IMR-90 (cell line): ENCODE data around the gene TMEM86B. TPM values are rescaled to one million over a fixed set of nuclear protein-coding genes. Genes with fewer than 3 reads are reported as not detected.

Experiments used
- ATAC-seq: fragments of 200-7000 bp; cut with Tn5 transposase; 2 replicates; pipeline ENCODE4 v1.9.1; 2020; ENCODE audit warnings: low read depth, mild to moderate bottlenecking, moderate library complexity
- BruUV-seq: library from RNA; stranded (reverse); fragments of 400-500 nt; replicated peaks from 2 replicates; lab custom pipeline; 2021; lab: Mats Ljungman, UMichigan
- CTCF ChIA-PET: fragments of 300-600 bp; formaldehyde crosslinking; extraction: SDS; loops from one replicate; lab custom pipeline; 2021; ENCODE audit warnings: antibody characterized with exemption; lab: Yijun Ruan, JAX
- POLR2A ChIA-PET: fragments of 300-600 bp; sonication (Branson Sonifier 250); formaldehyde crosslinking; loops from one replicate; lab custom pipeline; 2022; ENCODE audit warnings: antibody characterized with exemption; ENCODE audit not compliant: unreplicated experiment; lab: Charles Lee
- DNase-seq: peaks from one replicate; pipeline ENCODE4 v3.0.0; 2013
- H2AFZ ChIP-seq: replicated peaks from 2 replicates; pipeline ENCODE3; 2013; ENCODE audit warnings: low read length, mild to moderate bottlenecking; ENCODE audit not compliant: poor library complexity
- H2AK5ac ChIP-seq: 2 replicates; pipeline ENCODE4 v1.6.1; 2013; ENCODE audit warnings: low read depth, low read length, inconsistent platforms
- H2AK9ac ChIP-seq: replicated peaks from 2 replicates; pipeline ENCODE3; 2013; ENCODE audit warnings: mild to moderate bottlenecking, low read depth, low read length, moderate library complexity; ENCODE audit not compliant: poor library complexity
- H2BK120ac ChIP-seq: 2 replicates; pipeline ENCODE4 v1.6.1; 2013; ENCODE audit warnings: low read depth, low read length, inconsistent platforms
- H2BK15ac ChIP-seq: 3 replicates; pipeline ENCODE4 v1.6.1; 2013; ENCODE audit warnings: low read depth, low read length, inconsistent platforms
- H2BK20ac ChIP-seq: 2 replicates; pipeline ENCODE4 v1.6.1; 2013; ENCODE audit warnings: low read depth, mild to moderate bottlenecking, inconsistent platforms, low read length, moderate library complexity
- H2BK5ac ChIP-seq: 2 replicates; pipeline ENCODE4 v1.6.1; 2013; ENCODE audit warnings: mild to moderate bottlenecking, low read depth, low read length, inconsistent platforms; ENCODE audit not compliant: poor library complexity, severe bottlenecking
- H3K14ac ChIP-seq: replicated peaks from 2 replicates; pipeline ENCODE4 v1.6.1; 2013; ENCODE audit warnings: low read depth, low read length, inconsistent platforms
- H3K18ac ChIP-seq: 2 replicates; pipeline ENCODE4 v1.6.1; 2013; ENCODE audit warnings: low read depth, low read length, control low read depth
- H3K23ac ChIP-seq: 2 replicates; pipeline ENCODE4 v1.6.1; 2013; ENCODE audit warnings: low read depth, low read length, inconsistent platforms
- H3K27ac ChIP-seq: 2 replicates; pipeline ENCODE4 v1.5.1; 2013; ENCODE audit warnings: mild to moderate bottlenecking, control low read depth, low read length; ENCODE audit not compliant: insufficient read depth
- H3K27me3 ChIP-seq: 2 replicates; pipeline ENCODE4 v1.6.1; 2013; ENCODE audit warnings: low read length; ENCODE audit not compliant: control insufficient read depth, insufficient read depth
- H3K36me3 ChIP-seq: 2 replicates; pipeline ENCODE4 v1.6.1; 2013; ENCODE audit warnings: low read length, mixed read lengths; ENCODE audit not compliant: control insufficient read depth, insufficient read depth
- H3K4ac ChIP-seq: 2 replicates; pipeline ENCODE4 v1.6.1; 2013; ENCODE audit warnings: low read depth, low read length, inconsistent platforms
- H3K4me1 ChIP-seq: 2 replicates; pipeline ENCODE4 v1.6.1; 2013; ENCODE audit warnings: low read length, mixed read lengths; ENCODE audit not compliant: control insufficient read depth, insufficient read depth
- H3K4me2 ChIP-seq: 2 replicates; pipeline ENCODE4 v1.6.1; 2013; ENCODE audit warnings: low read depth, mild to moderate bottlenecking, control low read depth, low read length, moderate library complexity
- H3K4me3 ChIP-seq: 2 replicates; pipeline ENCODE4 v1.5.1; 2013; ENCODE audit warnings: low read depth, mild to moderate bottlenecking, control low read depth, low read length, moderate library complexity; ENCODE audit not compliant: insufficient read depth
- H3K56ac ChIP-seq: 2 replicates; pipeline ENCODE4 v1.6.1; 2013; ENCODE audit warnings: low read length, inconsistent platforms; ENCODE audit not compliant: insufficient read depth; ENCODE audit errors: extremely low read depth
- H3K79me1 ChIP-seq, 2 experiments: 2 replicates each; pipeline ENCODE4 v1.6.1; 2013; ENCODE audit warnings: low read length in 2 of 2, inconsistent platforms in 1 of 2, low read depth in 1 of 2
- H3K9ac ChIP-seq: 2 replicates; pipeline ENCODE4 v1.6.1; 2013; ENCODE audit warnings: low read depth, low read length, control low read depth
- H3K9me1 ChIP-seq: 2 replicates; pipeline ENCODE4 v1.6.1; 2013; ENCODE audit warnings: low read length, inconsistent platforms; ENCODE audit not compliant: insufficient read depth
- H3K9me3 ChIP-seq: 2 replicates; pipeline ENCODE4 v1.6.1; 2013; ENCODE audit warnings: low read length; ENCODE audit not compliant: control insufficient read depth, insufficient read depth
- H4K20me1 ChIP-seq: 2 replicates; pipeline ENCODE4 v1.6.1; 2013; ENCODE audit warnings: low read length, inconsistent platforms; ENCODE audit not compliant: insufficient read depth
- H4K5ac ChIP-seq: 2 replicates; pipeline ENCODE4 v1.6.1; 2013; ENCODE audit warnings: mild to moderate bottlenecking, low read depth, low read length, control low read depth
- H4K8ac ChIP-seq, 2 experiments: 2 replicates each; pipeline ENCODE4 v1.6.1; 2013; ENCODE audit warnings: low read depth in 2 of 2, low read length in 2 of 2, control low read depth in 1 of 2, inconsistent platforms in 1 of 2
- H4K91ac ChIP-seq: 2 replicates; pipeline ENCODE4 v1.6.1; 2013; ENCODE audit warnings: low read depth, low read length, inconsistent platforms; ENCODE audit not compliant: insufficient read depth
- POLR2A ChIP-seq: IDR thresholded peaks from 2 replicates; pipeline ENCODE4 v1.6.1; 2012; ENCODE audit warnings: mild to moderate bottlenecking, low read depth, low read length
- WGBS, 2 experiments: methylation state at CpG; one replicate each; pipeline versions ENCODE4 v1.1.5 to v1.1.7; 2013; ENCODE audit warnings: missing lambda C conversion rate in 2 of 2; ENCODE audit not compliant: insufficient read length in 1 of 2; ENCODE audit errors: extremely low coverage in 2 of 2; 5-methylcytosine and 5-hydroxymethylcytosine counted together
- dilution Hi-C: fragments of 300-500 bp; cut with HindIII; formaldehyde crosslinking; loops from one replicate; pipeline ENCODE4 v1.14.3; 2018; ENCODE audit warnings: low sequenced_read_pairs; ENCODE audit not compliant: unreplicated experiment
- in situ Hi-C: fragments of 300-500 bp; cut with MboI; formaldehyde crosslinking; loops from 3 replicates; pipeline ENCODE4 v1.14.3; 2019; ENCODE audit warnings: low sequenced_read_pairs, inconsistent platforms, mixed read lengths
- intact Hi-C: fragments of 100-400 bp; cut with micrococcal nuclease; formaldehyde crosslinking; loops from 2 replicates; pipeline ENCODE4 v1.10.0; 2022
- polyA plus RNA-seq, 3 experiments: library from polyadenylated mRNA; depleted of rRNA; stranded (reverse); fragments of >200 nt; gene quantifications; 2 replicates each; pipeline ENCODE4 v1.2.3, GENCODE V29; 2012; ENCODE audit warnings: low replicate concordance in 1 of 3
- total RNA-seq: library from RNA; depleted of rRNA; stranded (reverse); fragments of >200 nt; gene quantifications from 2 replicates; pipeline ENCODE4 v1.2.3, GENCODE V29; 2012
- TF ChIP-seq, protein P1 (sequence below): fragments of 150-350 bp; IDR thresholded peaks from 2 replicates; pipeline ENCODE4 v1.6.1; 2017; ENCODE audit warnings: mild to moderate bottlenecking, antibody characterized with exemption, low read length, low read depth

TMEM86B gene
- total and polyA plus RNA-seq, 2 of the 4 experiments (the other 2 are of a cell fraction) = 0.18 to 2.4 TPM

DNA sequence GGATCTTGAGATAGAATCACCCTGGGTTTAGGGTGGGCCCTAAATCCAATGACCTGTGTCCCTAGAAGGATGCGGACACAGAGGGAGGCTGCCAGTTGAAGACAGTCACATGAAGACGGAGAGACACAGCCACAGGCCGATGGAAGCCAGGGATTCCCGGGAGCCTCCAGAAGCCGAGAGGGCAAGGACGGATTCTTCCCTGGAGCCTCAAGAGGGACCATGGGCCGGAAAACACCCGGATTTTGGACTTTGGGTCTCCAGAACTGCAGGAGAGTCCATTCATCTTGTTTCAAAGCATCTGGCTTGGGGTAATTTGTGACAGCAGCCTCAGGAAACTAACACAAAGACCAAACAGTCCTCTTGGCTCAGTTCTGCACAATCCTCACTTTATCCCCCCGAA, 2.3 kb downstream of the TMEM86B start:
- ChIA-PET POLR2A (no interaction called here), CTCF (no interaction called here)
- H3K27me3 ChIP-seq = no peaks in the 10 kb centered on the region
- H2AK9ac ChIP-seq = no peak overlapping the region
- BruUV-seq = no TSS peak
- H3K23ac ChIP-seq = no peak overlapping the region
- H3K79me1 ChIP-seq = no peaks in the 10 kb centered on the region
- H3K36me3 ChIP-seq = peaks cover 34% of the 10 kb centered on the region
- in situ Hi-C loops = no loop called here
- H3K18ac ChIP-seq = no peak overlapping the region
- no peak overlapping the region for H3K14ac ChIP-seq
- H4K8ac ChIP-seq = no peak overlapping the region
- H4K20me1 ChIP-seq = peaks cover 11% of the 10 kb centered on the region
- H3K9me1 ChIP-seq = 0 out of 2 replicates have a peak, but pooled peaks cover 6% of the 10 kb centered on the region
- H3K4me2 ChIP-seq = no peak overlapping the region
- H3K4me3 ChIP-seq = no peak overlapping the region
- dilution Hi-C loops = no loop called here
- no peak overlapping the region for H4K5ac ChIP-seq
- no peak overlapping the region for H2BK20ac ChIP-seq
- H3K4me1 ChIP-seq = no peaks in the 10 kb centered on the region
- H3K56ac ChIP-seq = no peak overlapping the region
- H2AK5ac ChIP-seq = no peak overlapping the region
- H3K4ac ChIP-seq = no peak overlapping the region
- H3K9ac ChIP-seq = no peak overlapping the region
- no peak overlapping the region for H2BK5ac ChIP-seq
- no peak overlapping the region for H2AFZ ChIP-seq
- WGBS, 2 experiments = 96% methylated on average over 6 of the region's 9 CpGs; no CpG with 5 or more reads in 1 of the 2 experiments
- no peak overlapping the region for H4K91ac ChIP-seq
- H2BK120ac ChIP-seq = no peak overlapping the region
- ATAC-seq (no peak), DNase-seq (no peak)
- no peak overlapping the region for H3K27ac ChIP-seq
- no peak overlapping the region for H2BK15ac ChIP-seq
- TF ChIP-seq POLR2A = no peak
- TF ChIP-seq, protein P1, sequence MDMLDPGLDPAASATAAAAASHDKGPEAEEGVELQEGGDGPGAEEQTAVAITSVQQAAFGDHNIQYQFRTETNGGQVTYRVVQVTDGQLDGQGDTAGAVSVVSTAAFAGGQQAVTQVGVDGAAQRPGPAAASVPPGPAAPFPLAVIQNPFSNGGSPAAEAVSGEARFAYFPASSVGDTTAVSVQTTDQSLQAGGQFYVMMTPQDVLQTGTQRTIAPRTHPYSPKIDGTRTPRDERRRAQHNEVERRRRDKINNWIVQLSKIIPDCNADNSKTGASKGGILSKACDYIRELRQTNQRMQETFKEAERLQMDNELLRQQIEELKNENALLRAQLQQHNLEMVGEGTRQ = no peak
- intact Hi-C loops = no loop called here
- no peaks in the 10 kb centered on the region for H3K9me3 ChIP-seq
